ENCODE measurements around the gene GPR151. TPM values are rescaled to one million over a fixed set of nuclear protein-coding genes. Genes with fewer than 3 reads are reported as not detected.

The GPR151 gene
- total RNA-seq, 2 donors from 2014 or later: not detected

- no peaks in the 10 kb centered on the region for H3K36me3 ChIP-seq
- intact Hi-C loops (cut with DNase I): no loop called here
- no peak for TF ChIP-seq CTCF (IDR thresholded peaks at IDR 0.05)
Observed at GRCh38 chr5:146484714-146485391, 31.1 kb downstream of the GPR151 start.

GRCh38 chr5:146482775-146483174, 33.2 kb downstream of the GPR151 start:
- no peak for TF ChIP-seq CTCF (IDR thresholded peaks at IDR 0.05)
- Histone ChIP-seq H3K4me3 (no peak overlapping the region), H3K27ac (no peak overlapping the region), H3K4me1 (no peaks in the 10 kb centered on the region), H3K27me3 (no peaks in the 10 kb centered on the region), H3K9me3 (no peaks in the 10 kb centered on the region), H3K9ac (ENCODE audit: low read depth in 2 of 2, low read length in 2 of 2) (no peak overlapping the region), H3K36me3 (no peaks in the 10 kb centered on the region)
- intact Hi-C loops (cut with DNase I): no loop called here
- DNase-seq: no peak

More at GRCh38 chr5:146484714-146485391, 31.1 kb downstream of the GPR151 start:
- Histone ChIP-seq H3K9ac (ENCODE audit: low read depth in 2 of 2, low read length in 2 of 2) (no peak overlapping the region), H3K9me3 (no peaks in the 10 kb centered on the region), H3K27me3 (no peaks in the 10 kb centered on the region), H3K27ac (no peak overlapping the region), H3K4me1 (no peaks in the 10 kb centered on the region), H3K4me3 (no peak overlapping the region)
- no peak for DNase-seq

GRCh38 chr5:146475906-146476305, 40.1 kb downstream of the GPR151 start:
- Histone ChIP-seq H3K27me3 (no peaks in the 10 kb centered on the region), H3K4me1 (no peaks in the 10 kb centered on the region), H3K36me3 (peaks cover 2% of the 10 kb centered on the region), H3K9ac (ENCODE audit: low read depth in 2 of 2, low read length in 2 of 2) (no peak overlapping the region), H3K4me3 (no peak overlapping the region), H3K27ac (no peak overlapping the region), H3K9me3 (no peaks in the 10 kb centered on the region)
- intact Hi-C loops (cut with DNase I): no loop called here
- no peak for DNase-seq
- no peak for TF ChIP-seq CTCF (IDR thresholded peaks at IDR 0.05)

- DNase-seq: no peak
- Histone ChIP-seq H3K9ac (ENCODE audit: low read depth in 2 of 2, low read length in 2 of 2) (no peak overlapping the region), H3K27me3 (no peaks in the 10 kb centered on the region), H3K36me3 (peaks cover 6% of the 10 kb centered on the region), H3K9me3 (no peaks in the 10 kb centered on the region), H3K4me3 (no peak overlapping the region), H3K4me1 (no peaks in the 10 kb centered on the region), H3K27ac (no peak overlapping the region)
- intact Hi-C loops (cut with DNase I): no loop called here
- TF ChIP-seq CTCF (IDR thresholded peaks at IDR 0.05): no peak
Observed at GRCh38 chr5:146475190-146475780, 40.7 kb downstream of the GPR151 start.

GRCh38 chr5:146474065-146474464, 41.9 kb downstream of the GPR151 start:
- Histone ChIP-seq H3K4me1 (no peaks in the 10 kb centered on the region), H3K9me3 (no peaks in the 10 kb centered on the region), H3K4me3 (no peak overlapping the region), H3K27me3 (no peaks in the 10 kb centered on the region), H3K9ac (ENCODE audit: low read depth in 2 of 2, low read length in 2 of 2) (no peak overlapping the region), H3K27ac (no peak overlapping the region), H3K36me3 (peaks cover 9% of the 10 kb centered on the region)
- DNase-seq: no peak
- intact Hi-C loops (cut with DNase I): no loop called here
- TF ChIP-seq CTCF (IDR thresholded peaks at IDR 0.05): no peak
